Stimulated activated CD4-positive, alpha-beta T cell treated with anti-CD3 and anti-CD28 coated beads, Interleukin-12 subunit alpha, Interleukin-12 subunit beta, amount 100 ng/mL, for 48 hours (primary cell): ENCODE data around the gene CCM2.

ENCODE experiments used
- DNase-seq, 3 donors: peaks; one replicate each; pipeline ENCODE4 v3.0.0-alpha.2; 2020; ENCODE audit warnings: low read depth in 2 of 3, low spot score in 1 of 3

Gene CCM2

DNA sequence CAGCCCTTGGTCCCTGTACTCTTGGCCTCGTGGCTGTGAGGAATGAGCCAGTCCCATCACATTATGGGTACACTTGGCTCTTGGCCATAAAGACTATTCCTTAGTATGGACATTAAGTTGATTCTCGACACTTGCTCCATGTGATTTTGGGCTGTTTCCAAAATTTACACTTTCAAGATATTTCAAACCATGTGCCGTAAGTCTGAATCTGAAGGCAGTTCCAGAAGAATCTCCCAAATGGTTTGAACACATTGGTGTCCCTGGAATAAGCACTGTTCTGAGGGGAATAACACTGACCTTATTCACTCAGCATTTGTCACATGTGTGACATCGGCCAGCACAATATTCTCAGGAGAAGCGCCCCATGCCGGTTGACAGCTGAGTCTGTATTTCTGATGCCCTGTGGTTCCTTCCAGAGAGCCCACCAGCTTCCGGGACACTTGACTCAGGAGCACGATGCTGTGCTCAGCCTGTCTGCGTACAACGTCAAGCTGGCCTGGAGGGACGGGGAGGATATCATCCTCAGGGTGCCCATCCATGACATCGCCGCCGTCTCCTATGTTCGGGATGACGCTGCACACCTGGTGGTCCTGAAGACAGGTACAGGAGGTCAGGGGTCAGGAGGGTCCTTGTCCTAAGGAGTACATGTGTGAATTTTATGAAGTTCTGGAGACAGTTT is 64.2 kb downstream of the CCM2 start:
- no peak for DNase-seq

DNA sequence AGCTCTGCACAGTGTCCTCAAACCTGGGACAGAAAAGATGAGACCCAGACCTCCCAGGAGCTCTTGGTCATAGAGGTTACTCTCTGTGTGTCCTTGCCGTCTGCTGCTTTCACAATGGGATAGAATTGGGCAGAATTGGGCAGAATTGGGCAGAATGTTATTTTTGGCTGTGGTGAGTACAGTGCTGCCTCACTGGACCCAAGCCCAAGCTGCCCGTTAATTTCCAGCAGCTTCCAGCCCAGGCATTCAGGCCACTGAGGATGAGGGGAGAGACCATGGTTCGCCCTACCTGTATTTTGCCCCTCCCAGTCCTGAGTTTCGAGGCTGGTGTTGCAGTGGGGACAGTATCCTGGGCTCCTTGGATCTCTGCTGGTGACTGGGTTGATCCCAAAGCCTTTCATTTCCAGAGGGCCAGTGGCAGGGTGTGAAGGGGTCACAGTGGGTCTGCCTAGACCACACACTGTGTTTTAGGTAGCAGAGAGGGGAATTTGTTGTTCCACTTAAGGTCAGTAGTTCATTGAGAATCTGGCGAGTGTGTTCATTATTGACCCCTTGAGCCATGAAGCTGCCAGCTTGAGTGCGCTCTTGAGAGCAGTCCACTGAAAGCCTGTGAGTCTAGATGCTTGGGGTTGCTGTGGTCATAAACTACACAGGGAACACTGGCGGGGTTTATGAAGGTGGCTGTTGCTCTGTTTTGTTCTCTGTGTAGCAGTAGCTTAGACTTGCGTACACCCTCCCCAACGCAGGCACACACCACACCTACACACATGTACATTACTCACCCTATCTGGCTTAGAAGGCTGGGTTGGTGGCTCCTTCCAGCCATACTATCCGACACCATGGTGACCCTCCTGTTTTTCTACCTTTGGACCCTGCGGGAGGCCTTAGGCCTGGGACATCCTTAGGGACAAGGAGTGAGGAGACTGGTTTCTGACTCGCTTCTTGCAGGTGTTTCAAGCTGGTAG is 65.3 kb downstream of the CCM2 start:
- DNase-seq = no peak

- DNase-seq = no peak
Measured at GRCh38 chr7:45066409-45066808, 66.4 kb downstream of the CCM2 start.

- no peak for DNase-seq
Measured at GRCh38 chr7:45067582-45067981, 67.6 kb downstream of the CCM2 start.

- DNase-seq = no peak
Measured at GRCh38 chr7:45068236-45069023, 68.4 kb downstream of the CCM2 start.

DNA sequence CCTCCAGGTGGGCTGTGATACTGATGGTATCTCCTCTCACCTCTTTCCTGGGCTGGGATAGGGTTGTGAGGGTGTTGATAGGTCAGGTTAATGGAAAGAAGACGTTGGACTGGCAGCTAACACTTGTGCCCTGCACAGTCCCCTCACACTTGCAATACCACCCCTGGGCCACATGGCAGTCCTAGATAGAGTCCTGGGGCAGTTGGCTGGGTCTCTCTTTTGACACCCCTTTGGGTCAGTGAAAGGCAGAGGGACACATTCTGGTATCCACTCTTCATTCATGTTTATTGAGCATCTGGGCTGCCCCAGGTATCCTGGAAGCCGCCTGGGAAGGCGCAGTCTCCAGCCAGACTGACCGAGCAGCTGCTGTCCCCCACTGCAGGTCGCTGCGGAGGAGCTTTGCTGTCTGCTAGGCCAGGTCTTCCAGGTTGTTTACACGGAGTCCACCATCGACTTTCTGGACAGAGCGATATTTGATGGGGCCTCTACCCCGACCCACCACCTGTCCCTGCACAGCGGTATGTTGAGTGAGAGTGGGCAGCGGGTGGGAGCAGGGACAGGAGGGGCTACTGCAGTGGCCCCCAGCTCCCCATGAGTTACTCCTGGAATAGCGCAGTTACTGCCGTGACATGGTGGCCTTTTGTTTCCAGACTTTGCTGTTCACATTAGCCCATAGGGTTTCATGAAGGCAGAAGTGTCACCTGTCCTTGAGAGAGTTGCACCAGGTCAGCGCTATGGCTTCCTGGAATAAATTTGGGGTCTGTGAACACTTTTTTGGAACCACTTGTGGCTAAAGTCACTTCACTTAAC is 69.6 kb downstream of the CCM2 start:
- no peak for DNase-seq

- no peak for DNase-seq
Measured at GRCh38 chr7:45070254-45070642, 70.2 kb downstream of the CCM2 start.

DNA sequence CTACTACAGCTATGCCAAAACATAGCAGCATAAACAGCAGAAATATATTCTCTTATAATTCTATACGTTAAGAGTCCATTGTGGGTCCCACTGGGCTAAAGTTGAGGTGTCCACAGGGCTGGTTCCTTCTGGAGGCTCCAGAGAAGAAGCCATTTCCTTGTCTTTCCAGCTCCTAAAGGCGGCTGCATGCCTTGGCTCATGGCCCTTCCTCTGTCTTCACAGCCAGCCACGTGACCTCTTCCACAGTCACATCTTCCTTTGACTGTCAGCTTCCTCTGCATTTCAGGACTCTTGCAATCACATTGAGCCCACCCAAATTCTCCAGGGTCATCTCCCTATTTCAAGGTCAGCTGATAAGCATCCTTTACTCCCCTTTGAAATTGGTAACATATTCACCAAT is 71.5 kb downstream of the CCM2 start:
- DNase-seq = no peak

- DNase-seq = no peak
Measured at GRCh38 chr7:45072131-45073030, 72.4 kb downstream of the CCM2 start.

- DNase-seq = no peak
Measured at GRCh38 chr7:45073031-45073785, 73.2 kb downstream of the CCM2 start.

GRCh38 chr7:45073786-45074527 is 74.0 kb downstream of the CCM2 start:
- no peak for DNase-seq

DNA sequence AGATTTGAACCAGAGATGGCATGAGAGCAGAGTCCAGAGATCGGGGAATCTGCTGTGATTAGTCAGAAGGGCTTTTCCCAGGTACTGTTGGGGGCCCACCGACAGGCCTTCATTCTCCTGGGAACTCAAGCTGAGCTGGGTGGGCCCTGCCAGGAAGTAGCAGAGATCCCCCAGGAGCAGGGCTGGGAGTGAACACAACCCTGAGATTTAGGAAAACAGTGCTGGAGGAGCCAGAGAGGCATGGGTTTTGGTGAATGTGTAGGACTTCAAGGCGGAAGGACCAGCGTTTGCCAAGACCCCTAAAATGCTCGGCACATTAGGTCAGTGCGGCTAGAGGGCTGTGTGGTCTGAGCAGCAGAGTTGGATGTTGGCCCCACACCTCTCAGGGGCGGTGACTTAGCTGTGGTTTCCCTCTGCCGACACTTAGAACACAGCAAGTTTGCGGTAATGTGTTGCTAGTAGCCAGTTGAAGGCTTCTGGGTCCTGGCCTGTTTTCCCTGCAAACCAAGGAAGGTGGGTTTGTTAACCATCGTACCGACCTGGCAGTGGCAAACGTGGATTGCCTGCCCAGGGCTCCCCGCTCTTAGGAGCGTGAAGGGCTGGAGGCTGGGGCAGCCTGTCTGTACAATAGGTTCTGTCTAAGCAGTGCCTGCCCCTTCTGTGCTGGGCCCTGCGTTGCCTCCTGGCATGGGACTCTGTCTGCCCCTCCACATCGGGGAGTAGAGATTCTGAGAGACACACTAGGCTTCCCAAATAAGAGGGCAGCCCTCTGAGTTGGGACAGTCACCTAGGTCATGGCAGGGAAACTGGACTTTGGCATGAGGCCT is 74.7 kb downstream of the CCM2 start:
- no peak for DNase-seq

DNA sequence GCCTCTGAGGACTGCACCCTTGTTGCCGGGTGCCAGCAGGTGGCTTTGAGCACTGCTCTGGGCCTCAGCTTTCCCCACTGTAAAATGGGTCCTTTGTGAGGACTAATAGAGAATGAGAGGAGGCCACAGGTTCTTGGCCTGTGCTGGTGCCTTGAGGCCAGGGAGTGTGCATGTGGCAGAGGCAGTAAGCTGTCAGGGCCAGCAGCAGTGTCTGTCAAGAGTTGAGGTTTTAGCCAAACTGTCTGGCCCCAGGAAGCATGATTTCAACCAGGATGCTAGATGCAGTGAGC is 75.3 kb downstream of the CCM2 start:
- DNase-seq = no peak

- DNase-seq = no peak
Measured at GRCh38 chr7:45075871-45076796, 76.1 kb downstream of the CCM2 start.

DNA sequence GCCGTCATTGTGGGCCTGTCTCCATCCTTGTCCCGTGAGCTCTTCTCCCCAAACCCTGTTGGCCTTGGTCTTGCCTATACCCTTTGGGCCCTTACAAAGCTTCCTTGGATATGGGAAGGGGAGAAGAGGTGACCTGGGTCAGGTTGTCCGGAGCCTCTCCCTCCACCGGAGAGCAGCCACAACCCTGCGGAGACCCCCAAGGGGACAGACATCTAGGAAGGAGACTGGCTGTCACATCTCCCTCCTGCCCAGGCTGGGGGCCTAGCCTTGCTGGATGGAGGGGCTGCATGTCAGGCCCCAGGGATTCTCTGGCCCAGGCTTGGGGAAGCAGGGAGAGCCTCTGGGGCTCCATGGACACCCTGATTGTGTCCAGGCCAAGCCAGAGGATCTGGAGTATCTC is 76.9 kb downstream of the CCM2 start:
- DNase-seq = no peak

- no peak for DNase-seq
Measured at GRCh38 chr7:45077579-45077978, 77.6 kb downstream of the CCM2 start.
